ENCODE measurements around the gene ZFAND3.

GRCh38 chr6:37922563-37922962 is 103.0 kb downstream of the ZFAND3 start:
- TF ChIP-seq, protein P1, sequence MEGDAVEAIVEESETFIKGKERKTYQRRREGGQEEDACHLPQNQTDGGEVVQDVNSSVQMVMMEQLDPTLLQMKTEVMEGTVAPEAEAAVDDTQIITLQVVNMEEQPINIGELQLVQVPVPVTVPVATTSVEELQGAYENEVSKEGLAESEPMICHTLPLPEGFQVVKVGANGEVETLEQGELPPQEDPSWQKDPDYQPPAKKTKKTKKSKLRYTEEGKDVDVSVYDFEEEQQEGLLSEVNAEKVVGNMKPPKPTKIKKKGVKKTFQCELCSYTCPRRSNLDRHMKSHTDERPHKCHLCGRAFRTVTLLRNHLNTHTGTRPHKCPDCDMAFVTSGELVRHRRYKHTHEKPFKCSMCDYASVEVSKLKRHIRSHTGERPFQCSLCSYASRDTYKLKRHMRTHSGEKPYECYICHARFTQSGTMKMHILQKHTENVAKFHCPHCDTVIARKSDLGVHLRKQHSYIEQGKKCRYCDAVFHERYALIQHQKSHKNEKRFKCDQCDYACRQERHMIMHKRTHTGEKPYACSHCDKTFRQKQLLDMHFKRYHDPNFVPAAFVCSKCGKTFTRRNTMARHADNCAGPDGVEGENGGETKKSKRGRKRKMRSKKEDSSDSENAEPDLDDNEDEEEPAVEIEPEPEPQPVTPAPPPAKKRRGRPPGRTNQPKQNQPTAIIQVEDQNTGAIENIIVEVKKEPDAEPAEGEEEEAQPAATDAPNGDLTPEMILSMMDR (IDR thresholded peaks at IDR 0.05): no peak
- no peak for TF ChIP-seq ZFX (IDR thresholded peaks at IDR 0.05; ENCODE audit: borderline replicate concordance)
